Hematopoietic multipotent progenitor cell treated with erythropoietin and hydrocortisone succinate and interleukin-3 and kit ligand, for 17 days (in vitro differentiated cells): ENCODE measurements around the gene RCN2.

Experiments
- DNase-seq: peaks from one replicate; pipeline ENCODE4 v3.0.0-alpha.2; 2015; ENCODE audit warnings: low spot score

The RCN2 gene

DNA sequence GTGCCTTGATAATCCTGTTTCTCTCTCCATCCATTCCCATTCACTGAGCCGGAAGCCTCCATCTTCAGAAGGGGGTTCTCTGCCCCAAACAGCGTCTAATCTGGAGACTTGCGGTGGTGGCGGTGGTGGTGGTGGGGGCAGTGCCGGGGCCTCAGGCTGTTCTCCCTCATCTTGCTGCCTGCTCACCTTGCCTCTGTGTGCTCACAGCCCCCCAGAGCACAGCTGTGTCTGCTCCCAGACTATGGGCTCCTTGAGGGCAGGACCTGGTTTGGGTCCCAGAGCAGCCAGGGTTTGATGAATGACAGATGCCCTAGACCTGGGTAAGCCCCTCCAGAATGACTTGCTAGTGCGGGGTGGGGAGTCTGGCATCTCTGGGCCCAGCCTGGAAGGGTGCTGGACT is 62.9 kb downstream of the RCN2 start:
- DNase-seq: no peak

GRCh38 chr15:76994971-76995945 is 63.7 kb downstream of the RCN2 start, which contains the start of gene PSTPIP1:
PSTPIP1 (plus strand) TSS chr15:76995126; CDS start chr15:76995574, 448 bp downstream.
- DNase-seq: no peak

DNA sequence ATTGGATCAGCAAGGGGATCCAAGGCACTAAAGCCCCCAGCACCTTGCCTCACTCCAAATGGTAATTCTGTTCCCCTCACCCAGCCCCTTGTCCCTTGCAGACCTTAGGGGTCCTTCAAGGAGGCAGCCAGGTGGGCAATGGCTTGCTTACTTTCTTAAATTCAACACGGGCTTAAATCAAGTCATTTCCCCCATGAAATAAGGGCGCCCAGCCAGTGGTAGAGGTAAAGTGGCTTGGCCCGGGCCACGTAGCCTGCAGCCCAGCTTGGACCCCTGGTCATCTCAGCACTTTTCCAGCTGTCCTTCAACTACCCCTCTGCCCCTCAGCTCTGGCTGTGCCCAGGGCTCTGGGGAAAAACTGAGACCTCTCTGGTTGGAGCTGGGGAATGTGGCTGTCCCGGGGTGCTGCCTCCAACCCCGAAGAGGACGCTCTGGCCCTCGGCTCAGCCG is 64.6 kb downstream of the RCN2 start:
- DNase-seq: no peak

- no peak for DNase-seq
Observed at GRCh38 chr15:76996526-76997401, 65.2 kb downstream of the RCN2 start.

DNA sequence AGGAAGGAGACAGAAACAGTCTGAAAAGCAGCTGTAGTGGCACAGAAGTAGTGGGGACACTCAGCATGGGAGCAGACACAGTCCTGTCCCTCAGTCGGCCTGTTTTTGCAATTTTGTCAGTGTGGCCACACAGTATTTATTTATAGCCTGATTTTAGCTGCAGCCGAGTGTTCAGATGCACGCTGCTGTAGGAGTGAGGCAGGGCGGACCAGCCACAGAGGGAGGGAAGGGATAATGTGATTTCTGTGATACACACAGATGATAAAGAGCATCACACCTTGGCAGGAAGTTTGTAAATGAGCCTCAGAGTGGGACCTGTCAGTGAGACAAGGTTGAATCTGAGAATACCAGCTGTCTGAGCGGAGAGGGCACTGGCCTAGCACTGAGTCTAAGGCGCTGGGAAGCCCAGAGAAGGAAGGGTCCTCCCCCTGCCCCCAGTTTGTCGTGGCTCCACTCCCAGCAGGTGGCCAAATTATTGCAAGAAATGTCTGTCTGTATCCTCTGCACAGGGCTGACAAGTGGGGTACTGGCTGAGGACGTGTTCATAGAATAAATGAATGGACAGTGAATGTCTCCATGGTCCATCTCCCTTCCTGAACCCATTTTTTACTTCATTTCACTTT is 67.2 kb downstream of the RCN2 start:
- DNase-seq: no peak

DNA sequence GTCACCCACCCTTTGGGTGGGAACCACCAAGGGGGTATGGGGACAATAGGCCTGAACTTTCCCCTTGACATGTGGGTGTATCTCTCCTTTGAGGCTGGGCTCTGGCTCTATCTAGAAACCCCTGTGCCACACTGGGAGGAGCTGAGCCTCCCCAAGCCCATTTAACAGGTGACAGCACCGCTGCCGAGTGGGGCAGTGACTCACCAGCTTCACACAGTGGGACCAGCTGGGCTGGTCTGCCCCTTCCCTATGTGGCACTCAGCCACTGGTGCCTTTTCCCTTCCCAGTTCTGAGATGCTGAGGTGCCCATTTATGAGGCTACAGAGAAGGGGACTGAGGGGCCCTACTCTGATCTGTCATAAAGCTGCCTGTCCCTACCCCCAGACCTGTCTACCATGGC is 68.4 kb downstream of the RCN2 start:
- DNase-seq: no peak

DNA sequence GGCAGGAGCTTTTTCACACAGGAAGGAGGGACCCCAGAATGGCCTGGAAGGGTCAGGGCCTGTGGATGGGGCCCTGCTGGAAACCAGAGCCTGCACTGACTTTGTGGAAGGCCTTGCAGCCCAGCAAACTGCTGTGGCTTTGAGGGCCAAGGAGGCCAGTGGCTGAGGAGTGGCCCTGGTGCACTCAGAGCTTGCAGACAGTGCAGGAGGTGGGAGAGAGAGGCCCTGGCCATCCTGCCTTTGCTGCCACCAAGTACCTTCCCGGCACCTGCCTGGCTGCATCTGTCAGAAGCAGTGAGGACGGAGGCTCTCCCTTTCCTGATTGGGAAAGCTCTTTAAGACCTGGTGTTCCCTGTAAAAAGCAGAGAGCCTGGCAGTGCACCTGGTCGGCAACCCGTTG is 69.8 kb downstream of the RCN2 start:
- DNase-seq: no peak

DNA sequence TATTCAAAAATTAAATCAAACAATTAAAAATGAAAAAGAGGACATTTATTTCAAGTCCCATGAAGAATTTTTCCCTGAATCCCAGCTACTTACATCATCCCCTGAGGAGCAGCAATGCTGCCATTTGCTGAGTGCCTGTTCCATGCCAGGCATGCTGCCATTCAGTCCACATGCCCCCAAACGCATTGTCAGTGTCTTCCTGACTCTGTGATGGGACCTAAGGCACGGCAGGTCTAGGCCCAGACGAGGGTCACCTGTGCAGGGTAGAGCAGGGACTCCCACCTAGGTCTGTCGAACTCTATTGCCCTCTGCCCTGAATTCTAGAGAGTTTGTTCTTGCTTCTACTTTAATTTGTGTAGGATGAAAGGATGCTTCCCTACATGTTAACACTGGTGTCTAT is 70.4 kb downstream of the RCN2 start:
- DNase-seq: no peak

GRCh38 chr15:77002436-77002835 is 70.9 kb downstream of the RCN2 start:
- no peak for DNase-seq

DNA sequence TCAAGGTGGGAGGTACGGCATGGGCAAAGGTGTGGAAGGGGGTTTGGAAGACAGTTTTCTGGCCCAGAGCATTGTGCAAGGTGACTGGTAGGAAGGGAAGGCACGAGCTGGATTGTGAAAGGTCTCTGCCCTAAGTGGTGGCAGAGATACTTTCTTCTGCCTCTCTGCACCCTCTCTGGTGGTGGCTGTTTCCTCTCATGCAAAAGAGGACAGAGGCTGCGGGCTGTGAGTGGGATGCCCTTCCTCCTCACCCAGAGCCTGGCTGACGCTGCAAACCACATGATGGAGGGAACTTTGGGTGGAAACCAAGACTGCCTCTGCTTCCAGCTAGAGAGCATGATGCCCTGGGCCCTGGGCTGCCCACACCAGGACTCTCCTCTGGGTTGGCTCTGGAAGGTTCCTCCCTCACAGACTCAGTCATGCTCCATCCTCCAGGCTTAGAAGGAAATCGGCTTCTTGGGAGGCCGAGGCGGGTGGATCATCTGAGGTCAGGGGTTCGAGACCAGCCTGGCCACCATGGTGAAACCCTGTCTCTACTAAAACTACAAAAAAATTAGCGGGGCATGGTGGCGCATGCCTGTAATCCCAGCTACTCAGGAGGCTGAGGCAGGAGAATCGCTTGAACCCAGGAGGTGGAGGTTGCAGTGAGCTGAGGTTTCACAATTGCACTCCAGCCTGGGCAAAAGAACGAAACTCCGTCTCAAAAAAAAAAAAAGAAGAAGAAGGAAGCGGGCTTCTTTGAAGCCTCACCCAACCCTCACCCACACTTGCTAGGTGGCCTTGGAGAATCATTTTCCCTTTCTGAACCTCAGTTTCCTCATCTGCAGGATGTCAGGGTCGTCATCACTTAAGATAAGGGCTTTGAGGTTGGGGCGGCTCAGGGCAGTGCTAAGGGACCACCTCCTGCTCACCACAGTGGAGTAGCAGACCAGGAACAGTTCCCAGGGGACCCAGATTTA is 71.7 kb downstream of the RCN2 start:
- DNase-seq: no peak
